NCI-H2029 treated with DMSO at 0.1 percent for 48 hours (cell line): ENCODE data around the gene FCHO1.
"Not testable (repeated sequence)": the region's sequence is repeated elsewhere in the genome, so short reads cannot be mapped to it uniquely, and the experiment has no call there.

Source experiments
- DNase-seq: peaks from one replicate; lab custom pipeline; 2025; lab: John Stamatoyannopoulos, UW

FCHO1 gene

GRCh38 chr19:17794731-17795494 is 43.6 kb downstream of the FCHO1 start, which contains the start of gene B3GNT3:
Gene B3GNT3, plus strand, starts transcription at chr19:17795138. Its CDS starts 12,670 bp downstream, at chr19:17807808.
- peak; percentile 41 for DNase-seq

GRCh38 chr19:17795495-17795856 is 44.2 kb downstream of the FCHO1 start:
- DNase-seq, result no peak

GRCh38 chr19:17796013-17796837 is 44.9 kb downstream of the FCHO1 start:
- no peak for DNase-seq

GRCh38 chr19:17796838-17797423 is 45.7 kb downstream of the FCHO1 start:
- DNase-seq, result no peak

- DNase-seq, result no peak
Measured at GRCh38 chr19:17797424-17798201, 46.3 kb downstream of the FCHO1 start.

GRCh38 chr19:17798599-17798998 is 47.3 kb downstream of the FCHO1 start:
- DNase-seq, result not testable (repeated sequence)

GRCh38 chr19:17802137-17802858 is 51.0 kb downstream of the FCHO1 start:
- no peak for DNase-seq

GRCh38 chr19:17803264-17803896 is 52.1 kb downstream of the FCHO1 start:
- no peak for DNase-seq

GRCh38 chr19:17805427-17805826 is 54.1 kb downstream of the FCHO1 start:
- no peak for DNase-seq

- DNase-seq, result no peak
Measured at GRCh38 chr19:17806945-17807344, 55.7 kb downstream of the FCHO1 start.

GRCh38 chr19:17807731-17808316 is 56.5 kb downstream of the FCHO1 start:
- DNase-seq, result no peak

- no peak for DNase-seq
Measured at GRCh38 chr19:17811103-17811502, 59.8 kb downstream of the FCHO1 start.

GRCh38 chr19:17811681-17812080 is 60.4 kb downstream of the FCHO1 start:
- DNase-seq, result no peak

GRCh38 chr19:17812099-17812498 is 60.8 kb downstream of the FCHO1 start:
- no peak for DNase-seq

GRCh38 chr19:17817668-17818363 is 66.5 kb downstream of the FCHO1 start:
- DNase-seq, result no peak

- no peak for DNase-seq
Measured at GRCh38 chr19:17821190-17821589, 69.9 kb downstream of the FCHO1 start, which contains the start of gene INSL3. Gene INSL3, minus strand, starts transcription at chr19:17821519. Its CDS starts 13 bp downstream, at chr19:17821506.

GRCh38 chr19:17824339-17824738 is 73.1 kb downstream of the FCHO1 start:
- DNase-seq, result no peak

GRCh38 chr19:17826508-17827056 is 75.3 kb downstream of the FCHO1 start:
- DNase-seq, result no peak

- peak; percentile 36 for DNase-seq
Measured at GRCh38 chr19:17829855-17830566, 78.7 kb downstream of the FCHO1 start.
